NCI-H526 treated with DMSO at 0.1 percent for 48 hours (cell line): Measurements from ENCODE around the gene FHDC1.

ENCODE experiments used
- DNase-seq: peaks from one replicate; lab custom pipeline; 2025; lab: John Stamatoyannopoulos, UW

FHDC1 gene

GRCh38 chr4:152935143-152935542 lies 980 bp upstream of the FHDC1 start:
- peak; percentile 23 for DNase-seq

GRCh38 chr4:152936446-152937335 lies 568 bp downstream of the FHDC1 start:
- DNase-seq: peak; percentile 50

DNA sequence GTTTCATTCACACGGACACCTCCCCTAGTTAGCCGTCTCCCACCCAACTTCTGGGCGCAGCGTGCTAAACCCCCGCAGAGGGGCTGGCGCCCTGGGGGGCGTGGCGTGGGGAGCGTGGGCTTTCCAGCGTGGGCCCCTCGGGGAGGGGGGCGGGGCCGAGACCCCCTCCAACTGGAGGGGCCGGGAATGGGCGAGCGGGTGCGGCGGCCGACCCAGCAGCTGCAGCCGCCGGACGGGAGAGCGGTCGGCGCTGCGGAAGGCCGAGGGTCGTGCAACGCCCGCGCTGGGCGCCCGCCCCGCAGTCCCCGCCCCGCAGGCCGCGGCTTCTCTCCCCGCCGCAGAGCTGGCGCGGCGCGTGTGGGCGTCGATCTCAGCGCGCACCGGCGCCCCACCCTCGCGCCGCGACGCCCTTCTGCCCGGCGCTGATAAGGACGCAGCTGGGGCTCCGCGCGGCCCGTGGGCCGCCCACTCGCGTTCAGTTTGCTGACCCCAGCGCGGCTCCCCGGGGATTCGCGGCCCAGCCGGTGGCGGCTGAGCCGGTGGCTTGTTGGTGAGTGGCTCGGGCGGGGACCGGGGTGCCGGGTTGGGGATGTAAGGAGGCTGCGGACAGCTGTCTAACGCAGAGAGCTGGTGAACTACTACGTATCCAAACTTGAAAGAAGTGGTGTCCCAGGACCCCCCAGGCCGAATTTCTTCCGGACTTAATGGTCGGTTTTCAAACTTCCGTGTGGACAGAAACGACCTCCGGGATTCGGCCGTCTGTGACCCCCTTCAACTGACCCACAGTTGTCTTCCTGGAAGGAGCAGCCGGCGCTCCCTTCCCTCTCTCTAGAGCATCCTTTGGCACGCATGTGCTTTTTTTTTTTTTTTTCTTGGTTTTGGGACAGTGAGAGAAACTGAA lies 1.5 kb downstream of the FHDC1 start:
- peak; percentile 9 for DNase-seq

- peak; percentile 32 for DNase-seq
Measured at GRCh38 chr4:152938237-152938947, 2.3 kb downstream of the FHDC1 start.

DNA sequence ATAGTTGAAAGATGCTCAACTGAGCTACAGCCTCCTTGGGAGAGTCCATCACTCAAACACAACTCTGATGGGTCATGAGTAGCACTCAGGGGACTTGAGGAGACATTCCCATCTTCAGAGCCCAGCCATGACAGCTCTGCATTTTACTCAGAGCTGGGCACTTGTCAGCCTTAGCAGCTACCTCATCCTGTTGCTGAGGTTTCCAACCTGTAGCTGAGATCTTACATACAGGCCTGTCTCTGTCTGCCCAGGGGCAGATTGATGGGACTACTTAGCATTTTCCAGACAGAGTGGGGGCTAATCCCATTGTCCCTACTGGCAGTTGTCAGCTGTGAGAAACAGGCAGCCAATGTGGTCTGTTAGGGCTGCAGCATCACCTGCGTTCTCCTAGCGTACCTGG lies 3.5 kb downstream of the FHDC1 start:
- DNase-seq: peak; percentile 27

DNA sequence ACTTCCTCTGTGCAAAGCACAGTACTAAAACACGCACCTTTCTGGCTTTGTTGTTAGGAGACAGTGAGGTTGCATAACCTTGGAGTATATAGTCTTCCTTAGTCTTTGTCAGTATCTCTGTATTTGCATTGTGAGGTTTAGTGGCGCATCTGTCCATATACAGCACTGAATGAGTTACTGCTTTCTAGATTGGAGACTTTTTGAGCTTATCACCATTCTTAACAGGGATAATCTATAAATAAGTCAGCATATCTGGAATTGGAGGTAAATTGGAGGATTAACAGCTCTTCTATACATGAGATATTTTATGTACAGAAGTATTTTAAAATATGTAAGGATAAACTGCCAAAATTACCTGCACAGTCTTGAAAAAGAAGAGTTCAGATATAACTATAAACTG lies 4.3 kb downstream of the FHDC1 start:
- DNase-seq: peak; percentile 11

DNA sequence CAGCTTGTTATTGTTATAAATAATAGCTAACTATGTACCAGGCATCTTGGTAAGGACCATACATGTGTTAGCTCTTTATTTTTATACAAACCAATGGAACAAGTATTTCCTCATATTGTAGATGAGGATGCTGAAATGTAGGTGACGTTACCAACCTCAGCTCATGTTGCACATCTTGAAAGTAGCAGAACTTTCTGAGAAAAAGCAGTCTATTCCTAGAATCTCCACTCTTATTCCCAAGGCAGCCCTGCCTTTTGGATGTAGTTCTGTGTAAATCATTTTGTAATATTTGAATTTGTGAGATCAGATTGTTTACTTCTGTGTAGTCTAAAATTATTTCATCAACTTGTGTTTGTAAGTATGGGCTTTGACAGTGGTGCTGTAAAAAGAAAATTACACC lies 5.3 kb downstream of the FHDC1 start:
- no peak for DNase-seq

DNA sequence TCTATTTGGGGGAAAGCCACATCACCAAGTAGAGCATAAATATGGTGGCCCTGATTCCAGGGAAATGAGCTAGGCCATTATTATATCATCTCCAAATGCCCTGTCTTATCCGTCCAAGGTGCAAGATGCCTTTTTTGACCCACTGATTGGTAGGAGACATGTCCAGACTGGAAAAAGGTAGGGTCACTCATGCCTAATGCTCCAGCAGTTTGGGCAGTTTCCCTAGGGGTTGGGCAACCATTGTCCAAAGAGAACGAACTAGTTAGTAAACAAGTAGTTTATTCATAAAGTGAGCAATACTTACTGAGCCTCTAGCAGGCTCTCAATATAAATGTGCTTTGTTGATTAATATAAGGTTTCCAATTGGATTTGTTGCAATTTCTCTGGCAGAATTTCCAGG lies 6.2 kb downstream of the FHDC1 start:
- DNase-seq: no peak

- no peak for DNase-seq
Measured at GRCh38 chr4:152943672-152944071, 7.5 kb downstream of the FHDC1 start.

DNA sequence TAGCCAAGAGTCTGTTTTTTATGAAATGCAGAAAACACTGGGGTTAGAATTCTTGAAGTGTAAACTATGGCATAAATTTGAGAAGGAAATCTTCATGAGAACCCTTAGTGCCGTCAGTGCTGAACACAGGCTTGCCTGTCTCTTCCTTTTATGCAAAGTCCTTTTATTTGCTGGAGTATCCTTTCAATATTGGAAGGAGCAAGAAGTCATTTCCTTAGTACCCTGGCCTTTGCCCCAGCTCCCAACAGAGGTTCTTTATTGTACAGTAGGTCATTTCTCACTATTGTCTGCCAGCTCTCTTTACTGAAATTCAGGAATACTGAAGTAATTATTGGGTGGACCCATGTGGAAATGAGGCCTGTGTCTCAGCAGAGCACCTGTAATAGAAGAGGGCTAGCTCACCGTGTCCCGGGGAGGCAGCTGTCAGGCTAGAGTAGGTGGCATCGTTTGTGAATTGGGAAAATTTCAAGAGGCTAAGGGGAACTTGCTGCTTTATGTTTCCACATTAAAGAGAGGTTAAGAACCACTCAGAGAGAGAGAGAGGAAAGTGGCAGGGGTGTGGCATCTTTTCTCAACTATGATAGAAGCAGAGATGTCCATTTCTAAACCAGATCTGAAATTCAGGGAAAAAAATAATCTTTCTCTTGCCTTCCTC lies 8.7 kb downstream of the FHDC1 start:
- no peak for DNase-seq

- no peak for DNase-seq
Measured at GRCh38 chr4:152945639-152946038, 9.5 kb downstream of the FHDC1 start.

DNA sequence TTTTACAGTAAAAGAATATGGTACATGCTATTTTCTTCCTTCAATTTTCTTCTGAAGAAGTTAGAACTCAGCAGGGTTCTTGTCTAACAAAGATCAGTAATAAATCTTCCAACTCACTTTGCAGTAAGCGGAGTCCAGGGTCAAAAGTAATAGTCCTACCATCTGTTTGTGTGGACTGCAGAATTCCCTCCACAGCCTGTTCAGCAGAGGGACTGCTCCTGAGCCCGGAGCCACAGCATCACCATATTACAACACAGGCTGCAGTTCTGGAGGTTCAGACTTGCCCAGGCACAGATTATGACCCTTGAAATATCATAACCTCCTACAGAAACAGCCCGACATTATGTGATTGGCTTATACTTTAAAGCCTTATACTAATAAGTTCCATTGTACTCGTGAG lies 10.3 kb downstream of the FHDC1 start:
- DNase-seq: no peak

GRCh38 chr4:152947311-152947710 lies 11.2 kb downstream of the FHDC1 start:
- DNase-seq: no peak

GRCh38 chr4:152949930-152950329 lies 13.8 kb downstream of the FHDC1 start:
- no peak for DNase-seq

GRCh38 chr4:152950402-152951274 lies 14.5 kb downstream of the FHDC1 start:
- DNase-seq: peak; percentile 9

GRCh38 chr4:152951348-152951747 lies 15.2 kb downstream of the FHDC1 start:
- DNase-seq: no peak

GRCh38 chr4:152953514-152953913 lies 17.4 kb downstream of the FHDC1 start:
- no peak for DNase-seq

GRCh38 chr4:152954741-152955140 lies 18.6 kb downstream of the FHDC1 start:
- DNase-seq: no peak

- no peak for DNase-seq
Measured at GRCh38 chr4:152956147-152956546, 20.0 kb downstream of the FHDC1 start.

- peak; percentile 24 for DNase-seq
Measured at GRCh38 chr4:152956650-152957436, 20.7 kb downstream of the FHDC1 start.
